CD14-positive monocyte (primary cell): ENCODE data around the gene DNAL1. TPM values are rescaled to one million over a fixed set of nuclear protein-coding genes. Genes with fewer than 3 reads are reported as not detected.

ENCODE experiments used
- DNase-seq, 3 donors: peaks; one replicate each; pipeline ENCODE4 v3.0.0-alpha.2; 2011 to 2022
- H2AFZ ChIP-seq: 2 replicates; pipeline ENCODE4 v1.6.0; 2012; ENCODE audit warnings: mild to moderate bottlenecking, low read depth, low read length, inconsistent platforms; ENCODE audit not compliant: insufficient read depth, poor library complexity, severe bottlenecking
- H3K27ac ChIP-seq, 2 donors: 1 replicate in 1 of 2; 2 replicates in 1 of 2; pipeline ENCODE4 v1.5.1; 2012 to 2013; ENCODE audit warnings: low read length in 2 of 2, control low read depth in 1 of 2, inconsistent platforms in 1 of 2, low read depth in 1 of 2, mild to moderate bottlenecking in 1 of 2
- H3K27me3 ChIP-seq, 2 donors: one replicate each; pipeline versions ENCODE4 v1.6.0 to v1.6.1; 2011 to 2013; ENCODE audit warnings: low read length in 2 of 2; ENCODE audit not compliant: control insufficient read depth in 2 of 2, insufficient read depth in 2 of 2
- H3K36me3 ChIP-seq, 2 donors: replicated peaks in 1 of 2; 1 replicate in 1 of 2; 2 replicates in 1 of 2; pipeline versions ENCODE4 v1.5.1 to v1.6.1; 2012 to 2013; ENCODE audit warnings: low read length in 2 of 2, control low read depth in 1 of 2, inconsistent platforms in 1 of 2, mild to moderate bottlenecking in 1 of 2; ENCODE audit not compliant: insufficient read depth in 2 of 2, control insufficient read depth in 1 of 2
- H3K4me1 ChIP-seq, 2 donors: 1 replicate in 1 of 2; 2 replicates in 1 of 2; pipeline versions ENCODE4 v1.5.1 to v1.6.1; 2012 to 2013; ENCODE audit warnings: low read length in 2 of 2, control low read depth in 1 of 2, inconsistent platforms in 1 of 2, mild to moderate bottlenecking in 1 of 2, moderate library complexity in 1 of 2; ENCODE audit not compliant: insufficient read depth in 2 of 2, control insufficient read depth in 1 of 2
- H3K4me2 ChIP-seq: replicated peaks from 2 replicates; pipeline ENCODE3; 2012; ENCODE audit warnings: low read length, moderate library complexity, mild to moderate bottlenecking; ENCODE audit not compliant: poor library complexity, severe bottlenecking; ENCODE audit errors: extremely low read depth
- H3K4me3 ChIP-seq, 3 experiments: fragments of 200-600 bp in 1 of 3; sonication (generic) in 1 of 3; replicated peaks in 1 of 3; 1 replicate in 2 of 3; 2 replicates in 1 of 3; pipeline ENCODE4 v1.5.1; 2011 to 2013; ENCODE audit warnings: low read length in 3 of 3, mild to moderate bottlenecking in 3 of 3, control low read depth in 2 of 3, low read depth in 2 of 3, inconsistent platforms in 1 of 3, moderate library complexity in 1 of 3
- H3K79me2 ChIP-seq: 2 replicates; pipeline ENCODE4 v1.6.0; 2012; ENCODE audit warnings: mild to moderate bottlenecking, control low read depth, inconsistent platforms, low read length, moderate library complexity; ENCODE audit not compliant: insufficient read depth
- H3K9ac ChIP-seq: 2 replicates; pipeline ENCODE4 v1.6.0; 2017; ENCODE audit warnings: low read length, mild to moderate bottlenecking; ENCODE audit not compliant: insufficient read depth, poor library complexity, severe bottlenecking
- H3K9me3 ChIP-seq, 2 donors: replicated peaks in 1 of 2; 1 replicate in 1 of 2; 2 replicates in 1 of 2; pipeline versions ENCODE4 v1.5.1 to v1.6.1; 2012 to 2013; ENCODE audit warnings: low read length in 2 of 2, control low read depth in 1 of 2; ENCODE audit not compliant: control insufficient read depth in 1 of 2, insufficient read depth in 1 of 2
- H4K20me1 ChIP-seq: 2 replicates; pipeline ENCODE4 v1.6.0; 2012; ENCODE audit warnings: mild to moderate bottlenecking, low read length, control low read depth, moderate library complexity; ENCODE audit not compliant: insufficient read depth
- H3K27ac Mint-ChIP-seq, 7 donors: one replicate each; pipeline ENCODE4 v1.8.0; 2020; ENCODE audit warnings: mild to moderate bottlenecking in 7 of 7, mixed read lengths in 7 of 7, moderate library complexity in 6 of 7, inconsistent platforms in 2 of 7
- H3K27me3 Mint-ChIP-seq, 3 donors: one replicate each; pipeline ENCODE4 v1.8.0; 2021 to 2022; ENCODE audit warnings: low read depth in 3 of 3, mild to moderate bottlenecking in 3 of 3, mixed read lengths in 3 of 3, moderate library complexity in 3 of 3, inconsistent platforms in 1 of 3
- H3K36me3 Mint-ChIP-seq, 2 donors: one replicate each; pipeline ENCODE4 v1.8.0; 2020; ENCODE audit warnings: mixed read lengths in 2 of 2, inconsistent platforms in 1 of 2, mild to moderate bottlenecking in 1 of 2
- H3K4me1 Mint-ChIP-seq: one replicate; pipeline ENCODE4 v1.8.0; 2020; ENCODE audit warnings: mild to moderate bottlenecking, mixed read lengths
- H3K4me3 Mint-ChIP-seq, 2 donors: one replicate each; pipeline ENCODE4 v1.8.0; 2020; ENCODE audit warnings: mild to moderate bottlenecking in 2 of 2, mixed read lengths in 2 of 2, moderate library complexity in 1 of 2
- H3K9me3 Mint-ChIP-seq, 7 donors: one replicate each; pipeline ENCODE4 v1.8.0; 2020 to 2022; ENCODE audit warnings: mixed read lengths in 7 of 7, mild to moderate bottlenecking in 6 of 7, moderate library complexity in 6 of 7, inconsistent platforms in 2 of 7
- WGBS: methylation state at CpG from one replicate; pipeline ENCODE4 v1.1.5; 2013; ENCODE audit warnings: missing lambda C conversion rate; ENCODE audit not compliant: insufficient coverage; 5-methylcytosine and 5-hydroxymethylcytosine counted together
- intact Hi-C, 2 donors: fragments of 100-400 bp; cut with micrococcal nuclease; formaldehyde crosslinking; loops; one replicate each; pipeline versions ENCODE4 v1.15.0 to v1.15.1; 2023
- polyA plus RNA-seq, 3 donors: library from polyadenylated mRNA; depleted of rRNA in 1 of 3; unstranded in 2 of 3; stranded (reverse) in 1 of 3; fragments of 300-500 nt in 2 of 3; fragments of >200 nt in 1 of 3; fragmentation: Illumina TruSeq in 2 of 3; gene quantifications; 1 replicate in 2 of 3; 2 replicates in 1 of 3; pipeline ENCODE4 v1.2.3, GENCODE V29; 2012 to 2021
- TF ChIP-seq, protein P1 (sequence below): fragments of 200-600 bp; IDR thresholded peaks from one replicate; pipeline ENCODE4 v1.8.0; 2022; ENCODE audit warnings: antibody characterized with exemption, mild to moderate bottlenecking

DNAL1 gene
- polyA plus RNA-seq, 3 donors = 0.68 to 3.4 (median 2.0) TPM

DNA sequence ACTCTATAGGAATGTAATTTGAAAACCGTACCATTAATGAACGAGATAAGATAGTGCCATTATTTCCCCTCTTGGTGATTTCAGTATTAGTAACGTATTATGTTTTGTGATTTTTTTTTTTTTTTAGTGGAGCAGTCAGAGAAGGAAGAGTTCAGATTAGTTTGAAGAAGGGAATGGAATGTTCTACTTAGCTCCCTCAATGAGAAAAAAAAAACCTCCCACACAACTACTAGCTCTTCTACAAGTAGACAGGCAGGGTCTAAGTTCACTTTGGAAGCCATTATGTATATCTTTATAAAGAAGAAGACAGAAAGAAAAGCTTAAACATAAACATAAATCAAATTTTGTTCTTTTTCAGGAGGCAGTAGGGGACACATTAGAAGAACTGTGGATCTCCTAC lies 42.1 kb downstream of the DNAL1 start:
- no peaks in the 10 kb centered on the region for H3K27me3 Mint-ChIP-seq
- Histone ChIP-seq H3K27ac (no peak overlapping the region), H3K9ac (no peak overlapping the region), H3K4me3 (no peak overlapping the region), H3K9me3 (no peaks in the 10 kb centered on the region), H3K27me3 (no peaks in the 10 kb centered on the region), H4K20me1 (no peaks in the 10 kb centered on the region), H3K4me1 (no peaks in the 10 kb centered on the region), H2AFZ (no peak overlapping the region), H3K36me3 (no peaks in the 10 kb centered on the region), H3K79me2 (no peaks in the 10 kb centered on the region), H3K4me2 (no peak overlapping the region)
- peaks cover 2% of the 10 kb centered on the region for H3K4me1 Mint-ChIP-seq
- peaks cover 0 to 5% (median 0%) of the 10 kb centered on the region in 7 donors for H3K9me3 Mint-ChIP-seq
- TF ChIP-seq, protein P1, sequence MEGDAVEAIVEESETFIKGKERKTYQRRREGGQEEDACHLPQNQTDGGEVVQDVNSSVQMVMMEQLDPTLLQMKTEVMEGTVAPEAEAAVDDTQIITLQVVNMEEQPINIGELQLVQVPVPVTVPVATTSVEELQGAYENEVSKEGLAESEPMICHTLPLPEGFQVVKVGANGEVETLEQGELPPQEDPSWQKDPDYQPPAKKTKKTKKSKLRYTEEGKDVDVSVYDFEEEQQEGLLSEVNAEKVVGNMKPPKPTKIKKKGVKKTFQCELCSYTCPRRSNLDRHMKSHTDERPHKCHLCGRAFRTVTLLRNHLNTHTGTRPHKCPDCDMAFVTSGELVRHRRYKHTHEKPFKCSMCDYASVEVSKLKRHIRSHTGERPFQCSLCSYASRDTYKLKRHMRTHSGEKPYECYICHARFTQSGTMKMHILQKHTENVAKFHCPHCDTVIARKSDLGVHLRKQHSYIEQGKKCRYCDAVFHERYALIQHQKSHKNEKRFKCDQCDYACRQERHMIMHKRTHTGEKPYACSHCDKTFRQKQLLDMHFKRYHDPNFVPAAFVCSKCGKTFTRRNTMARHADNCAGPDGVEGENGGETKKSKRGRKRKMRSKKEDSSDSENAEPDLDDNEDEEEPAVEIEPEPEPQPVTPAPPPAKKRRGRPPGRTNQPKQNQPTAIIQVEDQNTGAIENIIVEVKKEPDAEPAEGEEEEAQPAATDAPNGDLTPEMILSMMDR = no peak
- no peak overlapping the region for H3K27ac Mint-ChIP-seq
- H3K36me3 Mint-ChIP-seq = peaks cover 0 to 2% of the 10 kb centered on the region in 2 donors
- no CpG with 5 or more reads among the region's 3 CpGs for WGBS
- DNase-seq = no peak
- intact Hi-C loops = no loop called here
- no peak overlapping the region for H3K4me3 Mint-ChIP-seq

DNA sequence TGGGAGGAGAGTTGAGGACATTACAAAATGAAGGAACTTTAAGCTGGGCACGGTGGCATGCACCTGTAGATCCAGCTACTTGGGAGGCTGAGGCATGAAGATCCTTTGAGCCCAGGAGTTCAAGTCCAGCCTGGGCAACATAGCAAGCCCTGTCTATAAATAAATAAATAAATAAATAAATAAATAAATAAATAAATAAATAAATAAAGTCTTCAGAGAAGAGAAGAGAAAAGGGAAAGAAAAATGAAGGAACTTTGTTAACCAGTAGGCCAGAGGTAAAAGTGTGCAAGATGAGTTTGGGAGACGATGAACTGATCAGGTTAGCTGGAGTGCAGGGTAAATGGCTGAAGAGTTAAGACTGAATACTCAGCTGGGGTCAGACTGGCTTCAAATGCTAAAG lies 49.3 kb downstream of the DNAL1 start:
- Histone ChIP-seq H3K4me1 (peaks cover 0 to 6% of the 10 kb centered on the region in 2 donors), H2AFZ (no peak overlapping the region), H3K27ac (no peak overlapping the region), H3K36me3 (no peaks in the 10 kb centered on the region), H3K4me3 (no peak overlapping the region), H3K9ac (no peak overlapping the region), H3K4me2 (no peak overlapping the region), H3K79me2 (no peaks in the 10 kb centered on the region), H3K27me3 (no peaks in the 10 kb centered on the region), H4K20me1 (no peaks in the 10 kb centered on the region), H3K9me3 (no peaks in the 10 kb centered on the region)
- intact Hi-C loops = no loop called here
- H3K27me3 Mint-ChIP-seq = peaks cover 0 to 2% (median 0%) of the 10 kb centered on the region in 3 donors
- no peak for DNase-seq
- H3K27ac Mint-ChIP-seq = peak overlapping the region in 2 of 7 donors; percentile 6 to 26
- WGBS = 100% methylated on average over 1 of the region's 2 CpGs
- peaks cover 0 to 12% of the 10 kb centered on the region in 2 donors for H3K36me3 Mint-ChIP-seq
- TF ChIP-seq, protein P1 = no peak
- H3K9me3 Mint-ChIP-seq = no peaks in the 10 kb centered on the region
- no peak overlapping the region for H3K4me3 Mint-ChIP-seq
- peaks cover 12% of the 10 kb centered on the region for H3K4me1 Mint-ChIP-seq
